Activated T-helper 1 cell treated with anti-CD3 and anti-CD28 coated beads, Interleukin-12 subunit alpha, Interleukin-12 subunit beta, Interleukin-2, Interleukin-4 antibody, amounts not matched to agents 30 ng/mL and 10 ng/mL and 1 ng/mL, durations not matched to agents 14 hours and 24 hours and 36 hours (primary cell): ENCODE measurements around the gene ATG4D. TPM values are rescaled to one million over a fixed set of nuclear protein-coding genes. Genes with fewer than 3 reads are reported as not detected.
"Not testable (repeated sequence)": the region's sequence is repeated elsewhere in the genome, so short reads cannot be mapped to it uniquely, and the experiment has no call there.

Experiments
- DNase-seq: peaks from one replicate; pipeline ENCODE4 v3.0.0; 2021; ENCODE audit warnings: low spot score
- H3K27ac Mint-ChIP-seq: one replicate; pipeline ENCODE4 v1.8.0; 2021; ENCODE audit warnings: mild to moderate bottlenecking, mixed read lengths
- H3K27me3 Mint-ChIP-seq: one replicate; pipeline ENCODE4 v1.8.0; 2022; ENCODE audit warnings: mild to moderate bottlenecking, moderate library complexity, mixed read lengths; ENCODE audit not compliant: insufficient read depth
- H3K36me3 Mint-ChIP-seq: one replicate; pipeline ENCODE4 v1.8.0; 2021; ENCODE audit warnings: low read depth, mixed read lengths
- H3K4me1 Mint-ChIP-seq: one replicate; pipeline ENCODE4 v1.8.0; 2021; ENCODE audit warnings: low read depth, mixed read lengths
- H3K4me3 Mint-ChIP-seq: one replicate; pipeline ENCODE4 v1.8.0; 2021; ENCODE audit warnings: mild to moderate bottlenecking, moderate library complexity, mixed read lengths
- H3K9me3 Mint-ChIP-seq: one replicate; pipeline ENCODE4 v1.8.0; 2021; ENCODE audit warnings: mixed read lengths
- intact Hi-C: fragments of 100-400 bp; cut with micrococcal nuclease; formaldehyde crosslinking; loops from one replicate; pipeline ENCODE4 v1.15.1; 2024
- total RNA-seq: library from RNA; stranded (reverse); gene quantifications from 2 replicates; pipeline ENCODE4 v1.2.3, GENCODE V29; 2022

Gene ATG4D
- total RNA-seq, 1 donor from 2014 or later = 37.3 TPM

DNA sequence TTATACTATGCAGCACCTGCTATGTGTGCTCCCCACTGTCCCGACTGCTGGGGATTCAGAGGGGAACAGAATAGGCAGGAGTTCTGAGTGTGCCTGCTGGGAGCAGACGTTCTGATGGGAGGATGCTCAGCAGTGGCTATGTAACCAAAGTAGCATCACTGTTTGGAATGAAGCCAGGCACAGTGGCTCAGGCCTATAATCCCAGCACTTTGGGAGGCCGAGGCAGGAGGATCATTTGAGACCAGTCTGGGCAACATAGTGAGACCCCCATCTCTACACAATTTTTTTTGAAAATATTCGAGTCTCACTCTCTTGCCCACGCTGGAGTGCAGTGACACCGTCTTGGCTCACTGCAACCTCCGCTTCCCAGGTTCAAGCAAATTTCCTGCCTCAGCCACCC is 6.0 kb downstream of the ATG4D start:
- DNase-seq = no peak
- peaks cover 44% of the 10 kb centered on the region for H3K36me3 Mint-ChIP-seq
- H3K4me3 Mint-ChIP-seq = no peak overlapping the region
- H3K4me1 Mint-ChIP-seq = peaks cover 29% of the 10 kb centered on the region
- H3K9me3 Mint-ChIP-seq = no peaks in the 10 kb centered on the region
- no peak overlapping the region for H3K27ac Mint-ChIP-seq
- intact Hi-C loops = loop anchor here (5.0 kb wide), 1 partner anchor 67 kb away; no protein-coding TSS in a partner anchor
- no peaks in the 10 kb centered on the region for H3K27me3 Mint-ChIP-seq

DNA sequence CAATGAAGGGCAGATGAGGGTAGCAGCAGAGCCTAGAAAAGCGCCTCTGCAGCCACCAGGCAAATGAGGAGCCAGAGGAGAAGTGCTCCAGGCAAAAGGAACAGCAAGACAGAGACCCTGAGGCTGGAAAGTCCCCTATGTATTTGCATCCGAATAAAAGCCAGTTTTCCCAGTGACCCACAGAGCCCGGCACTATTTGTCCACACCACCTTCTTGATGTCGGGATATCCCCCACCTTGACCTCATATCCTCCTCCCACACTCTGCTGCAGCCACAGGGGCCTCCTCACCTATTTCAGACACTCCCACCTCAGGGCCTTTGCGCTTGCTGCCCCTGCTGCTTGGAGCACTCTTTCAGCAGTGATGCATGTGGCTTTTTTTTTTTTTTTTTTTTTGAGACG is 6.6 kb downstream of the ATG4D start:
- Mint-ChIP-seq H3K4me3 (no peak overlapping the region), H3K9me3 (no peaks in the 10 kb centered on the region), H3K36me3 (peaks cover 45% of the 10 kb centered on the region), H3K27ac (no peak overlapping the region), H3K27me3 (no peaks in the 10 kb centered on the region), H3K4me1 (peaks cover 29% of the 10 kb centered on the region)
- no peak for DNase-seq
- intact Hi-C loops = loop anchor here (5.0 kb wide), 1 partner anchor 68 kb away; no protein-coding TSS in a partner anchor

DNA sequence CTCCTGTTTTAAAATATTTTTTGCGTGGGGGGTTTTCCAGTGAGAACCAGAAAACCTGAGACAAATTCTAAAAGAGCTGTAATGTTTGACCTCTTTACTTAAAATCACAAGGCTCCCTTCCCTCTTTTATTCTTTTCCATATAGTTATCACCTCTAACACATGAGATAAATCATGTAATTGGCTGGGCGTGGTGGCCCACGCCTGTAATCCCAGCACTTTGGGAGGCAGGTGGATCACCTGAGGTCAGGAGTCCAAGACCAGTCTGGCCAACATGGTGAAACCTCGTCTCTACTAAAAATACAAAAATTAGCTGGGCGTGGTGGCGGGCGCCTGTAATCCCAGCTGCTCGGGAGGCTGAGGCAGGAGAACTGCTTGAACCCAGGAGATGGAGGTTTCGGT is 7.3 kb downstream of the ATG4D start:
- not testable (repeated sequence) for H3K9me3 Mint-ChIP-seq, H3K4me3 Mint-ChIP-seq, H3K27ac Mint-ChIP-seq, H3K27me3 Mint-ChIP-seq, DNase-seq
- intact Hi-C loops = loop anchor here (5.0 kb wide), 1 partner anchor 69 kb away; no protein-coding TSS in a partner anchor
- H3K36me3 Mint-ChIP-seq = peaks cover 49% of the 10 kb centered on the region
- H3K4me1 Mint-ChIP-seq = peaks cover 35% of the 10 kb centered on the region

DNA sequence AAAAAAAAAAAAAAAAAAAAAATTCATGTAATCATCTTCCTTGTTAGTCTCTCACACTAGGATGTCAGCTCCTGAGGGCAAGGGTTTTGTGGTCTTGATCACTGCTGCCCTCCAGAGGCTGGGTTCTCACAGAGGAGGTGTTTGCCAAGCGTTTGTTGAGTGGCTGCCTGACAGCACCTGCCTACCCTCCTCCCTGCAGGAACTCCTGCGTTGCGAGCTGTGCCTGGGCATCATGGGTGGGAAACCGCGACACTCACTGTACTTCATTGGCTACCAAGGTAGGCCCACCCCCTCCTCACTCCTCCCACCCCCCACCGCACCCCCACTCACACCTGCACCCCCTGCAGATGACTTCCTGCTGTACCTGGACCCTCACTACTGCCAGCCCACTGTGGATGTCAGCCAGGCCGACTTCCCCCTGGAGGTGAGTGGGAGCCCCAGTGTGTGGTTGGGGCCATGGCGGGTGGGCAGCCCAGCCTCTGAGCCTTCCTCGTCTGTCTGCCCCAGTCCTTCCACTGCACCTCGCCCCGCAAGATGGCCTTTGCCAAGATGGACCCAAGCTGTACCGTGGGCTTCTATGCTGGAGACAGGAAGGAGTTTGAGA is 8.1 kb downstream of the ATG4D start:
- no peaks in the 10 kb centered on the region for H3K27me3 Mint-ChIP-seq
- H3K4me3 Mint-ChIP-seq = no peak overlapping the region
- no peak for DNase-seq
- intact Hi-C loops = loop anchor here (5.0 kb wide), 1 partner anchor 69 kb away; no protein-coding TSS in a partner anchor
- no peaks in the 10 kb centered on the region for H3K9me3 Mint-ChIP-seq
- H3K4me1 Mint-ChIP-seq = peaks cover 36% of the 10 kb centered on the region
- peaks cover 51% of the 10 kb centered on the region for H3K36me3 Mint-ChIP-seq
- peak overlapping the region; percentile 65 for H3K27ac Mint-ChIP-seq

DNA sequence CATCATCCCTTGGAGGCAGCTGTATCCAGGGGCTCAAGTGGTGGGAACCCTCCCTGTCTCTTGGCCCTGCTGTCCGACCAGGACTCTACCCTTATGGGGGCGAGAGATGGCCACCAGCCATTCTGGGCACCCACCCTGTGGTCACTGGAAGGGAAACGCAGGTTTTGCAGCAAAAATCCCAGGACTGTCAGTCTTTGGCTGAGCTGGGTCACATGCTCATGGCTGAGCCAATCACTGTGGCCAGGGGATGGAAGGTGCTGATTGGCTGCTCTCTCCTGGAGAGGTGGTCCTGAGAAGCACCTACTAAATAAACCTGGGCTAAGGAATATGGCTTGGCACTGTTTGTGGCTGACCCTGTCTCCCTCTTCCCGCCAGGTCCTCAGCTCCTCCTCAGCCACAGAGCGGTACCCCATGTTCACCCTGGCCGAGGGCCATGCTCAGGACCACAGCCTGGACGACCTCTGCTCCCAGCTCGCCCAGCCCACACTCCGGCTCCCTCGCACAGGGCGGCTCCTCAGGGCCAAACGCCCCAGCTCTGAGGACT is 8.9 kb downstream of the ATG4D start:
- H3K4me3 Mint-ChIP-seq = no peak overlapping the region
- intact Hi-C loops = loop anchor here (5.0 kb wide), 1 partner anchor 70 kb away; no protein-coding TSS in a partner anchor
- H3K36me3 Mint-ChIP-seq = peaks cover 49% of the 10 kb centered on the region
- no peaks in the 10 kb centered on the region for H3K9me3 Mint-ChIP-seq
- no peak for DNase-seq
- H3K27ac Mint-ChIP-seq = peak overlapping the region; percentile 92
- peaks cover 36% of the 10 kb centered on the region for H3K4me1 Mint-ChIP-seq
- H3K27me3 Mint-ChIP-seq = no peaks in the 10 kb centered on the region

DNA sequence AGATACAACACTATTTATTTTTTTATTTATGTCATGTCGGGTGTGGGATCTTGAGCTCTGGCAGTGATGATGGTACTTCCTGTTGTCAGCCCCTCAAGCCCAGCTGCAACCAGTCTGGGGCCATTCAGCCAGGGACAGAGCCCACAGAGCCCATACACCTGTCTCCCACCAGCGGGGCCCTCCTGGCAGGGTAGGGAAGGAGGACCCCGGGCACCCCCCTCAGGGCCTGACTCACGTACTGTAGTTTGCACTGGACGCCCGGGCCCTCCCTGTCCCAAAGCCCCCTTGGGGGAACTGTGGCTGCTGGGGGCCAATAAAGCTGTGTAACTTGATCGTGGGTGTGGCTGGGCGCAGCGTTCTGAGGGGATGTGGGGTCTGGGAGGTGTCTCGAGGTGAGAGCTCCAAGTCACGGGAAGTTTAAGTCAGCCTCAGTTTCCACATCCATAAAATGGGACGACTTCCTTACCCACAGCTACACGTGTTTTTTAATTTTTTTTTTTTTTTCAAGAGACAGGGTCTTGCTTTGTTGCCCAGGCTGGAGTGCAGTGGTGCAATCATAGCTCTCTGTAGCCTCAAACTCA is 9.5 kb downstream of the ATG4D start:
- Mint-ChIP-seq H3K27me3 (no peaks in the 10 kb centered on the region), H3K4me1 (peaks cover 39% of the 10 kb centered on the region), H3K27ac (peak overlapping the region; percentile 92), H3K4me3 (peak overlapping the region; percentile 64), H3K9me3 (no peaks in the 10 kb centered on the region), H3K36me3 (peaks cover 53% of the 10 kb centered on the region)
- intact Hi-C loops = loop anchor here (5.0 kb wide), 1 partner anchor 71 kb away; no protein-coding TSS in a partner anchor
- no peak for DNase-seq

DNA sequence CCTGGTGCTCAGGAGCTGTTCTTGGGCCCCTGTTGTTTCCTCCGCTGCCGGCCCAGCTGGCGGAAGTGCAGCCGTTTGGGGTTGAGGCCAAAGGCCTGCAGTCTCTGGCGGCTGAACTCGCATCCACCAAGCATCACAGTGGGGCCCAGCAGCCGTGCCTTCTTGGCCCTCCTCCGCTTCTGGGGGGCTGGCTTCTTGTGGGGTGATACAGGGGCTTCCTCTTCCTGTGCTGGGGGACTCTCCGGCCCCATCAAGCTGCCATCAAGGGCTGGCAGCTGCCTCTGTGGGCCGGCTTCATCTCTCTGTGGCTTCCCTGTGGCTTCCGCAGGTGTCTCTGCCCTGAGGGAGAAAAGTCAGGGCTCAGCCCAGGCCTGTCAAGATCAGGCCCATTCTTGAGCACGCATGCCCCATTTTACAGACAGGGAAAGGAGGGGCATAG is 10.3 kb downstream of the ATG4D start:
- Mint-ChIP-seq H3K4me3 (peak overlapping the region; percentile 64), H3K27ac (peak overlapping the region; percentile 92), H3K4me1 (peaks cover 41% of the 10 kb centered on the region), H3K27me3 (no peaks in the 10 kb centered on the region), H3K9me3 (no peaks in the 10 kb centered on the region), H3K36me3 (peaks cover 50% of the 10 kb centered on the region)
- intact Hi-C loops = loop anchor here (1.0 to 5.0 kb wide), 2 partner anchors 10 to 72 kb away; no protein-coding TSS in a partner anchor
- DNase-seq = peak; percentile 65

DNA sequence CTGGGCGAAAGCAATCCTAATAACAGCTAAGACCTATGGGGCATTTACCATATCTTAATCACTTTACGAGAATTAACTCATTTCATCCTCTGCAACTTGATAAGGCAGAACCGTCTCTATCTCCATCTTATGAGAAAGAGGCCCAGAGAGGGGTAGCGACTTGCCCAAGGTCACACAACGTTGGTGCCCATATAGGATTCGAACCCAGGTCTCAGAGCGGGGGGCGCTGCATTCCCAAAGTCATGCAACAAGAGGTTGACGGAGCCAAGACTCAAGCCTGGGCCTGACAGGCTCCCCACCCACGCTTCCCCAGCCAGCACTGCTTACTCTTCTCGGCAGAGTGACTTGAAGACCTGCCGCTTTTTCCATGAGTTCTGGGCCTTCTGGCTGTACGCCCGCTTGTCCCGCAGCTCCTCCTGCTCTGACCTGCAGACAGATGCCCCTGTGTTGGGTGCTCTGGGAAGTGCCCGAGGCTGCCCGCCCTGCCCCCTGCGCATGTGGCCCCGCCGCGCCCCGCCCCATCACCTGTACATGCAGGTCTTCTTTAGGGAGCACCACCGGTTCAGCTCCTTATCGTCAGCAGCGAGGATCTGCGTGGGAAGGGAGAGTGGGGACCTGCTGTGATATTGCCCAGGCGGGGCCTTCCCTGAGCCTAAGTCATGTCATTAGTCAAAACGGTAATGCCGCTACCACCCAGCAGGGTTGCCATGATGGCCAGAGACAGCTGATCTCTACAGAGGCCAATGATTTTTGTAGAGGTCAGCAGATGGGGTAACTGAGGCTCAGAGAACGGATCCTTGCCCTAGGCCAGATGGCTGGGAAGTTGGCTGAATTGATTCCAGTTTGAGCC is 11.3 kb downstream of the ATG4D start:
- Mint-ChIP-seq H3K36me3 (peaks cover 50% of the 10 kb centered on the region), H3K9me3 (no peaks in the 10 kb centered on the region), H3K27ac (peak overlapping the region; percentile 92), H3K27me3 (no peaks in the 10 kb centered on the region), H3K4me1 (peaks cover 41% of the 10 kb centered on the region), H3K4me3 (peak overlapping the region; percentile 64)
- no peak for DNase-seq
- intact Hi-C loops = loop anchor here (1.0 to 5.0 kb wide), 2 partner anchors 9 to 73 kb away; no protein-coding TSS in a partner anchor

DNA sequence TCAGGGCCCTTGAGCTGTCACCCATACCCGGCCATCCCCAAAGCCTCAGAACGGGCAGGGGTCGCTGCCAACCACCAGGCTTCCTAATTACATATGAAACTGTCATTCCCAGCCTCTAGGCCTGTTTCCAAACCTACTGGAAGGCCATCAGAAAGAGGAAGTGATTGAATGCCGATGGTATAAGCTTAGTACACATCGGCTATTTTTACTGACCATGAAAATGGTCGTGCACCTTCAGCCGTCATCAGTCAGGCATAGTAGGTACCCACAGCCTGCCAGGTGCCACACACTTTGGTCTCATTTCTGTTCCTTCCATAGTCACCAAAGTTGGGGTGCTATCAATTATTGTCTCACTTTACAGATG is 11.9 kb downstream of the ATG4D start:
- H3K9me3 Mint-ChIP-seq = no peaks in the 10 kb centered on the region
- DNase-seq = no peak
- peaks cover 41% of the 10 kb centered on the region for H3K4me1 Mint-ChIP-seq
- no peaks in the 10 kb centered on the region for H3K27me3 Mint-ChIP-seq
- H3K27ac Mint-ChIP-seq = peak overlapping the region; percentile 68
- no peak overlapping the region for H3K4me3 Mint-ChIP-seq
- peaks cover 52% of the 10 kb centered on the region for H3K36me3 Mint-ChIP-seq
- intact Hi-C loops = no loop called here

DNA sequence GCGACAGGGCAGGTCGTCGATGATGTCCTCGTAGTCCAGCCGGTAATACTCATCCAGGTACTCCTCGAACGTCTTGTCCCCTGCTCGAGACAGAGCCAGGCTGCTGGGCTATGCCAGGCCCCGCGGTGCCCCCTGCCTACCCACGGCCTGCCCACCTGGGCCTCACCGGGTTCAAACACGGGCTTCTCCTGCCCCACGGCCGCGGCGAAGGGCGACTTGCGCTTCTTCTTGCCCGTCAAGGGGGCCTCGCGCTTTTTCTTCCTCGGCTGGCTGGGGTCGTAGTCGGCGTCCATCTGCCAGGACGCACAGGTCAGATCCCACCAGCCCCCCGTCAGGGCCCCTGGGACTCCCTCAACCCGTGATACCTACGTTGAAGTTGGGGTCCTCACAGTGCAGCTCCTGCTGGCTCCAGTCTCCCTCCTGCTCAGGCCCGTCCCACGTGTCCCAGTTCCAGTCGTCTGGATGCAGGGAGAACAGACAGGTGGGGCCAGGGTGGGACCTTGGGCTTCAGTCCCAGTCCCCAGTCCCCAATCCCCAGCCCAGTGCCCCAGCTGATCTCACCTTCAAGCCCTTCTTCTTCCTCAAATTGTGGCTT is 14.0 kb downstream of the ATG4D start:
- H3K4me1 Mint-ChIP-seq = peaks cover 46% of the 10 kb centered on the region
- intact Hi-C loops = no loop called here
- no peaks in the 10 kb centered on the region for H3K27me3 Mint-ChIP-seq
- H3K4me3 Mint-ChIP-seq = no peak overlapping the region
- H3K9me3 Mint-ChIP-seq = no peaks in the 10 kb centered on the region
- peaks cover 54% of the 10 kb centered on the region for H3K36me3 Mint-ChIP-seq
- no peak for DNase-seq
- no peak overlapping the region for H3K27ac Mint-ChIP-seq

DNA sequence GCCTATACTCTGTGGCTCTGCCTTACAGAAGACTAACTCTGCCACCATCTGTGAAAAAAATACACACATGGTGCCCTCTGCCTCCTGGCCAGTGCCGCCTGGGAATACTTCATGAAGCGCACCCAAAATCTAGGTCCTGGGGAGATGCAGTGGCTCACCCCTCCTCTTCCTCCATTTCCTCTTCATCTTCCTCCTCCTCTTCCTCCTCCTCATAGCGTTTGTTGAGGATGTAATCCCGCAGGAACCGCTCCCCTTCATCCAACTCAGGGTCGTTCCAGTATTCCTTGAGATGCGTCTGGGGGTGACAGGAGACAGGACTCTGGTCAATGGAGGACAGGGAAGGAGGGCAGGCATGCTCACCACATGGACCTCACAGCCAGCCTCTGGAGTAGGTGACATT is 16.4 kb downstream of the ATG4D start:
- H3K4me1 Mint-ChIP-seq = peaks cover 31% of the 10 kb centered on the region
- intact Hi-C loops = no loop called here

DNA sequence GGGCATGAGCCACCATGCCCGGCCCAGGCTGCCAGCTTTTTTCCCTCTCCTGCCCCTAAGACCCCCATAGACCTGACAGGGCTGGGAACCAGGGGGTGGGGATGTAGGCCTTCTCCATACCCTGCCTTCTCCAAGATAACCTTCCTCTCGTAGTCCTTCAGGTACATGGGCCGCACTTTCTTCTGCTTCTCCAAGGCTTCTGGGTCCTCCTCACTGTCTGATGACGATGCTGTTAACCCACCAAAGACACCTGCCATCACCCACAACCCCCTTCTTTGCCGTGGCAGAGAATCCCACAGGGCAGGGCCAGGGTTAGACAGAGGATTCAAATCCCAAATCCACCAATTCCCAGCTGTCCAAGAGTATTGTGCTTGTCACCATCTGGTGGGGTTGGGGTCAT is 18.9 kb downstream of the ATG4D start:
- H3K36me3 Mint-ChIP-seq = peaks cover 48% of the 10 kb centered on the region
- intact Hi-C loops = no loop called here
- no peak for DNase-seq

More for the DNA sequence above, 16.4 kb downstream of the ATG4D start:
- Mint-ChIP-seq H3K4me3 (no peak overlapping the region), H3K9me3 (no peaks in the 10 kb centered on the region), H3K36me3 (peaks cover 45% of the 10 kb centered on the region), H3K27me3 (no peaks in the 10 kb centered on the region), H3K27ac (no peak overlapping the region)
- DNase-seq = no peak

More for the DNA sequence above, 18.9 kb downstream of the ATG4D start:
- Mint-ChIP-seq H3K4me1 (peaks cover 39% of the 10 kb centered on the region), H3K27me3 (no peaks in the 10 kb centered on the region), H3K27ac (no peak overlapping the region), H3K9me3 (no peaks in the 10 kb centered on the region), H3K4me3 (no peak overlapping the region)
